Endometrium (tissue), 2 donors: Measurements from ENCODE around the gene KRTAP9-8.
"Not testable (repeated sequence)": the region's sequence is repeated elsewhere in the genome, so short reads cannot be mapped to it uniquely, and the experiment has no call there.

Source experiments
- FAIRE-seq: peaks from 2 replicates; lab custom pipeline; 2012; peaks lifted over from hg19 to GRCh38; lab: Jason Lieb, UNC
- donor health status: control.
- donor health status: control.

The KRTAP9-8 gene, protein sequence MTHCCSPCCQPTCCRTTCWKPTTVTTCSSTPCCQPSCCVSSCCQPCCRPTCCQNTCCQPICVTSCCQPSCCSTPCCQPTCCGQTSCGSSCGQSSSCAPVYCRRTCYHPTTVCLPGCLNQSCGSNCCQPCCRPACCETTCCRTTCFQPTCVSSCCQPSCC

DNA sequence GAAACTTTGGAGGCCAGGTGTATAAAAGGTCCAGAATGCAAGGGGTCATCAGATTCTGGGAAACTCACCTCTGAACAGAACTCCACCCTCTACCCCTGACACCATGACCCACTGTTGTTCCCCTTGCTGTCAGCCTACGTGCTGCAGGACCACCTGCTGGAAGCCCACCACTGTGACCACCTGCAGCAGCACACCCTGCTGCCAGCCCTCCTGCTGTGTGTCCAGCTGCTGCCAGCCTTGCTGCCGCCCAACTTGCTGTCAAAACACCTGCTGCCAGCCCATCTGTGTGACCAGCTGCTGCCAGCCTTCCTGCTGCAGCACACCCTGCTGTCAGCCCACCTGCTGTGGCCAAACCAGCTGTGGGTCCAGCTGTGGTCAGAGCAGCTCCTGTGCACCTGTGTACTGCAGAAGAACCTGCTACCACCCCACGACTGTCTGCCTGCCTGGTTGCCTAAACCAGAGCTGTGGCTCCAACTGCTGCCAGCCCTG, at the start of gene KRTAP9-8:
Gene KRTAP9-8, plus strand, starts transcription at position 51 of the 489 bp plus-strand sequence. Its CDS starts 53 bp downstream, at position 104.
- FAIRE-seq, result not testable (repeated sequence)

DNA sequence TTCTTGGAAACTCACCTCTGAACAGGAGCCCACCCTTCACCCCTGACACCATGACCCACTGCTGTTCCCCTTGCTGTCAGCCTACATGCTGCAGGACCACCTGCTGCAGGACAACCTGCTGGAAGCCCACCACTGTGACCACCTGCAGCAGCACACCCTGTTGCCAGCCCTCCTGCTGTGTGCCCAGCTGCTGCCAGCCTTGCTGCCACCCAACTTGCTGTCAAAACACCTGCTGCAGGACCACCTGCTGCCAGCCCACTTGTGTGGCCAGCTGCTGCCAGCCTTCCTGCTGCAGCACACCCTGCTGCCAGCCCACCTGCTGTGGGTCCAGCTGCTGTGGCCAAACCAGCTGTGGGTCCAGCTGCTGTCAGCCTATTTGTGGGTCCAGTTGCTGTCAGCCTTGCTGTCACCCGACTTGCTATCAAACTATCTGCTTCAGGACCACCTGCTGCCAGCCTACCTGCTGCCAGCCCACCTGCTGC, 47.9 kb upstream of the KRTAP9-8 start, which contains the start of gene KRTAP9-1:
Gene KRTAP9-1, plus strand, starts transcription at position 51 of the 482 bp plus-strand sequence. Its CDS starts 0 bp downstream, at position 51.
- not testable (repeated sequence) for FAIRE-seq

DNA sequence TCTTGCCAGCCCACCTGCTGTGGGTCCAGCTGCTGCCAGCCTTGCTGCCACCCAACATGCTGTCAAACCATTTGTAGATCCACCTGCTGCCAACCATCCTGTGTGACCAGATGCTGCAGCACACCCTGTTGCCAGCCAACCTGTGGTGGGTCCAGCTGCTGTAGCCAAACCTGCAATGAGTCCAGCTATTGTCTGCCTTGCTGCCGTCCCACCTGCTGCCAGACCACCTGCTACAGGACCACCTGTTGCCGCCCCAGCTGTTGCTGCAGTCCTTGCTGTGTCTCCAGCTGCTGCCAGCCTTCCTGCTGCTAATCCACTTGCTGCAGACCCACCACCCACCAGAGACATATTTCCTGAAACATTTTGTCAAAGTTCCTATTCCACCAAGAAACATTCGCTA, 47.5 kb upstream of the KRTAP9-8 start:
- FAIRE-seq, result no peak

DNA sequence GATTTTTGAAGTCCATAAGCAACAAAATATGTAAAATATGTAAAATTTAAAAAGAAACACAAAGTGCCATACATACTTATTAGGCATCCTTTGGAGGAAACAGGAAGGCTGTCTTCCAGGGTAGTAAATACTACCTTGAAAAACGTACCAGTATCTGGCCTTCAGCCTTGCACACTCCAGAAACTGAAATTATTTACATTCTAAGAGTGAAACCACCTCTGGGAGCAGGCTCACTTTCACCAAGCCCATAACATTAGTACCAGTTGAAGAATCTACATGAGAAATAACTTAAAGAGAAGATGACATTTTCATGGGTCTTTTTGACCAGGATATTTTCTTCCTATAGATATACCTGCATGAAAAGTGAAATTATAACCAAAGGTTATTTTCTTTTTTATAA, 41.7 kb upstream of the KRTAP9-8 start:
- FAIRE-seq, result no peak

DNA sequence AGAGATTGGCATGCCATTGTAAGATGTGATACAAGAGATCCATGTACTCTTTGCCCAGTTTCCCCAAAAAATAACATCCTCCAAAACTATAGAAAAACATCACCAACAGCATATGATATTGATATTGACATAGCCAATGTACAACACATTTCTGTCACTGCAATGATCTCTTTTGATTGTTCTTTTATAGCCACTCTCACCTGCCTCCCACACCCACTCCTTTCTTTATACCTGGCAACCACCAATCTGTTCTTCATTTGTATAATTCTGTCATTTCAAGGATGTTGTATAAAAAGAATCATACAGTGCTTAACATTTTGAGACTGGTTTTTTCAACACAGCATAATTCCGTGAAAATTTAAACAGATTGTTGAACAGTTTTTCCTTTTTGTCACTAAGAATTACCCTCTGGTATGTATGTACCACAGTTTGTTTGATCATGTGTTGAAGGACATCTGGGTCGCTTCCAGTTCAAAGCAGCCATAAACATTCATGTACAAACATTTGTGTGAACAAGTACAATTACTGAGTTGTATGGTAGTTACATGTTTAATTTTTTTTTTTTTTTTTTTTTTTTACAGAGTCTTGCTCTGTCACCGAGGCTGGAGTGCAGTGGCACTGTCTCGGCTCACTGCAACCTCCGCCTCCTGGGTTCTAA, 38.2 kb upstream of the KRTAP9-8 start:
- FAIRE-seq, result no peak

DNA sequence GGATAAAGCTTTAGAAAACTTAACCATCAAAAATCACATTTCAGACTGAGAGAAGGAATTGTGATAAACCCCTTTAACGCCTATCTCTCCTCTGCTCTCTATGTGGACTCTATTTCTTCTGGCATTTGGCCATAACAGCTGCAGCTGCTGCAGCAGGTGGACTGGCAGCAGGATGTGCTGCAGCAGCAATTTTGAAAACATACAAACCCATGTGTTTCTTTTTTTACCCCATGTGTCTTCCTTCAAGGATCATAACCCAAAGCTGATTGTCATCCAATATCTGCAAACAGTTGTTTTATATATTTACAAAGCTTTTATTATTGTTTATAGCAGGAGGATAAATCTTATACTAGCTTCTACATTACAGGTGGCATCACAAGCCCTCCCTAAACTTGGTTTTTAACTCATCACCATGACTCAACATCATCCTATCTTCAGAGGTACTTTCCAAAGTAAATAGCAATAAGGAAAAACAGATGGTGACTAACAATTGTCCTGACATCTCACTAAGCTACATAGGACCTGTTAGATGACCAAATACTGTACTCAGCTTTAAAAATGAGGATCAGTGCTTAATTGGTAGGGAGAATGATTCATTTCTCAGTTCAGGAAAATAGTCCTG, 25.8 kb upstream of the KRTAP9-8 start:
- no peak for FAIRE-seq

GRCh38 chr17:41212524-41213169, 25.2 kb upstream of the KRTAP9-8 start:
- no peak for FAIRE-seq

GRCh38 chr17:41215681-41216080, 22.1 kb upstream of the KRTAP9-8 start:
- no peak for FAIRE-seq

DNA sequence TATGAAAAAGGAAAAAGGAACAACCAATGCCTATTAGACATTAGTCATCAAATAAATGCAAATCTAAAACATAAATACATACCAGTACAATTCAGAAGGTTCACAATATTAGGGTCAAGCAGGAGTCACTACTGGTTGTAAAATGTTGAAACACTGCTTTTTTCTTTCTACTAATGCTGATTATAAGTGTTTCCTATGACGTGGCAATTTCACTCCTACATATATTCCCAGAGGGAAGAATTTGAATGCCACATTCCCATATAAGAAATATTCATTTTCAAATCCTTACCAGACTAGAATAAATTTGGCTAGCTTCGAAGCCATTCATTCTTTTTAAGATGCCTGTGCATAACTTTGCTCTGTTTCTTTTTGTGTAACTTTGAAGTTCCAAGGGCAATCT, 14.0 kb upstream of the KRTAP9-8 start:
- no peak for FAIRE-seq

GRCh38 chr17:41226051-41226450, 11.7 kb upstream of the KRTAP9-8 start:
- no peak for FAIRE-seq

DNA sequence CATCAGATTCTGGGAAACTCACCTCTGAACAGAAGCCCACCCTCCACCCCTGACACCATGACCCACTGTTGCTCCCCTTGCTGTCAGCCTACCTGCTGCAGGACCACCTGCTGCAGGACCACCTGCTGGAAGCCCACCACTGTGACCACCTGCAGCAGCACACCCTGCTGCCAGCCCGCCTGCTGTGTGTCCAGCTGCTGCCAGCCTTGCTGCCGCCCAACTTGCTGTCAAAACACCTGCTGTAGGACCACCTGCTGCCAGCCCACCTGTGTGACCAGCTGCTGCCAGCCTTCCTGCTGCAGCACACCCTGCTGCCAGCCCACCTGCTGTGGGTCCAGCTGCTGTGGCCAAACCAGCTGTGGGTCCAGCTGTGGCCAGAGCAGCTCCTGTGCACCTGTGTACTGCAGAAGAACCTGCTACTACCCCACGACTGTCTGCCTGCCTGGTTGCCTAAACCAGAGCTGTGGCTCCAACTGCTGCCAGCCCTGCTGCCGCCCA, 11.2 kb upstream of the KRTAP9-8 start, which contains the start of gene KRTAP9-2:
Gene KRTAP9-2, plus strand, starts transcription at position 51 of the 498 bp plus-strand sequence. Its CDS starts 7 bp downstream, at position 58.
- FAIRE-seq, result not testable (repeated sequence)

DNA sequence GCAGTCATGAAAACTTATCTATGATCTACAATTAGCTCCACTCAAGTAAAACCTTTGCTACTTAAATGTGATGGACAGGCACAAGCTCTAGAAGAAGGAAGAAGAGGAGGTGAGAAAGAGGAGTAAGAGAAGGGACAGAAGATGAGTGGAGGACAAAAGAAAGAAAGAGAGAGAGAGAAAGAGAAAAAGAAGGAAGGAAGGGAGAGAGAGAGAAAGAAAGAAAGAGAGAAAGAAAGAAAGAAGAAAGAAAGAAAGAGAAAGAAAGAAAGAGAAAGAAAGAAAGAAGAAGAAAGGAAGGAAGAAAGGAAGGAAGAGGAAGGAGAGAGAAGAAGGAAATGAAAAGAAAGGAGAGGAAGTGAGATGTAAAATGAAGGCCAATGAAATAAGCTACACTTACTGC, 7.7 kb upstream of the KRTAP9-8 start:
- no peak for FAIRE-seq

DNA sequence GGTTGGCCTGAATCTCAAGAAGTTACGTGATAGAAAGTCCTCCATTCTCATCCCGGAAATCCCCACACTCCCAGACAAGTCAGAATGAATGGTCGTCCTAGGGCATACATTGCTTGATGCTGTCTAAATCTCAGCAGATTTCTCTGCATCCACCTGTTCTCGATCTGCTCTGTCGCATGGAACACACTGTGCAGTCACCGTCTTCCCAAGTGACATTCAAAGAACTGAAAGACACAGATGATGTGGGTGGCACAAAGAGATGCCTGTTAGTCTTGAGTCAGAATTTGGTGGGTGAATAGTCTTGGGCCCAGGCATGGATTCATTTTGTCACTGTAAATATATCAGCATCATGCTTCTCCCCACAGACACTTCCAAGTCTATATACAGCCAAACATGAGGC, 6.1 kb upstream of the KRTAP9-8 start:
- no peak for FAIRE-seq

- not testable (repeated sequence) for FAIRE-seq
Observed at GRCh38 chr17:41232399-41233105, 5.2 kb upstream of the KRTAP9-8 start, which contains the start of gene KRTAP9-3. TSS of gene KRTAP9-3 (plus strand) at chr17:41232449. CDS start at chr17:41232502, 53 bp downstream.

DNA sequence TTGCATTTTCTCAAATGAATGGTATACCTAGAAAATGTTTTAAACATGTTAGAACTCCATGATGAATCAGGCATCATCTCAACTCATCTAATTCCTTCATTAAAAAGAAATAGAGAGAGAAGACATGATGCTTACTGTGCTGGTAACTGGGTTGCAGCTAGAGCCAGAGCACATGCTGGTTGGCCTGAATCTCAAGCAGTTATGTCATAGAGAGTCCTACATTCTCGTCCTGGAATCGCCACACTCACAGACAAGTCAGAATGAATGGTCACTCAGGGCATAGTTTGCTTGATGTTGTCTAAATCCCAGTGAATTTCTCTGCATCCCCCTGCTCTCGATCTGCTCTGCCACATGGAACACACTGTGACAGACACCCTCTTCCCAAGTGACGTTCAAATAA, 683 bp upstream of the KRTAP9-8 start:
- FAIRE-seq, result not testable (repeated sequence)

DNA sequence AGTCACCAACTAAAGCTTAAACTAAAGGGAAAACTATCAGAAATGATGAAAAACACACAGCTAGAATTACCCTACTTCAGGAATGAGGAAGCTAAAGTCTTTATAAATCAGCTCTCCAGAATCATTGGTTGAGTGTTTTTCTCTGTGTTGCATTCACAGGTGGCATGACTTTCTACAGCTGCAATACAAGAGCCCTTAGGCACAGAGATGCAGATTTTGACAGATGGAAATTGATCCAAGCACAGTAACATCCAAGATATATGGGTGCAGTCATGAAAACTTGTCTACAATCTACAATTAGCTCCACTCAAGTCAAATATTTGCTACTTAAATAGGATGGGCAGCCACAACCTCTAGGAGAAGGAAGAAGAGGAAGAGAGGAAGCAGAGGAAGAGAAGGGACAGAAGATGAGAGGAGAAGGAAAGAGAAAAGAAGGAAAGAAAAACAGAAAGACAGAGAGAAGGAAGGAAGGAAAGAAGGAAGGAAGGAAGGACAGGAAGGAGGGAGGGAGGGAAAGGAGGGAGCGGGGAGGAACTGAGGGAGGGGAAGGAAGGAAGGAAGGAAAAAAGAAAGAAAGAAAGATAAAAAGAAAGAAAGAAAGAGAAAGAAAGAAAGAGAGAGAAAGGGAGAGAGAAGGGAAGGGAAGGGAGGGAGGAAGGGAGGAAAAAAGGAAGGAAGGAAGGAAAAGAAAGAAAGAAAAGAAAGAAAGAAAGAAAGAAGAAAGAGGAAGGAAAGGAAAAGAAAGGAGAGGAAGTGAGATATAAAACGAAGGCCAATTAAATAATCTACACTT, 9.4 kb downstream of the KRTAP9-8 start:
- FAIRE-seq, result not testable (repeated sequence)

- not testable (repeated sequence) for FAIRE-seq
Observed at GRCh38 chr17:41249637-41250240, 11.9 kb downstream of the KRTAP9-8 start, which contains the start of gene KRTAP9-4. TSS of gene KRTAP9-4 (plus strand) at chr17:41249687. CDS start at chr17:41249721, 34 bp downstream.

GRCh38 chr17:41251261-41251660, 13.5 kb downstream of the KRTAP9-8 start:
- no peak for FAIRE-seq

DNA sequence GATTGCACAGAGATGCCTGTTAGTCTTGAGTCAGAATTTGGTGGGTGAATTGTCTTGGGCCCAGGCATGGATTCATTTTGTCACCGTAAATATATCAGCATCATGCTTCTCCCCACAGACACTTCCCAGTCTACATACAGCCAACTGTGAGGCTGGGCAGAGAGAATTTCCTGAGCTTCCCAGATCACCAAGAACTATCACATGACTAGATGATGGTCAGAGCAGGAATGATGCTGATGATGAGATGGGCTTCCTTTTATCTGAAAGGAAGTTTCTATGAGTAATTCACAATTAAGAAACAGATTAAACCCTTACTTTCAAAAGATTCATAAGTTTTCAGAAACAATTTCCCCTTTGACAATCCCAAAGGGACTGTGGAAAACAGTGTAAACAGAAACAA, 17.1 kb downstream of the KRTAP9-8 start:
- FAIRE-seq, result no peak
